Right lung (tissue), 10 donors: ENCODE results near the gene YKT6. TPM values are rescaled to one million over a fixed set of nuclear protein-coding genes. Genes with fewer than 3 reads are reported as not detected.

Experiments
- DNase-seq, 2 donors: peaks; one replicate each; pipeline ENCODE4 v3.0.0-alpha.2; 2013
- long read RNA-seq, 8 donors: transcript quantifications; one replicate each; lab custom pipeline, GENCODE V29; 2026
- polyA plus RNA-seq, 5 donors: library from polyadenylated mRNA; unstranded; fragments of 120-200 nt; gene quantifications; one replicate each; pipeline versions ENCODE4 v1.2.1 to v1.2.3, GENCODE V29; 2013; ENCODE audit warnings: inconsistent platforms in 1 of 5, low replicate concordance in 1 of 5; ENCODE audit not compliant: insufficient read length in 5 of 5, insufficient read depth in 1 of 5

YKT6 gene
- 10 to 100 TPM; 59.3 to 70.6 (median 63.4) TPM for polyA plus RNA-seq
- long read RNA-seq, donor 1, transcript YKT6-201 (7 exons, 2,696 nt) = major isoform, 18 of 24 reads
- long read RNA-seq, donor 1, partial matches to known transcripts = 6 of 24 reads
- long read RNA-seq, donor 1, other reads (novel, unspliced or antisense) = 0 of 24 reads
- long read RNA-seq, donor 2, transcript YKT6-201 (7 exons, 2,696 nt) = major isoform, 10 of 34 reads
- long read RNA-seq, donor 2, partial matches to known transcripts = 23 of 34 reads
- long read RNA-seq, donor 2, other reads (novel, unspliced or antisense) = 0 of 34 reads
- long read RNA-seq, donor 3, transcript YKT6-201 (7 exons, 2,696 nt) = major isoform, 11 of 12 reads
- long read RNA-seq, donor 3, partial matches to known transcripts = 0 of 12 reads
- long read RNA-seq, donor 3, other reads (novel, unspliced or antisense) = 0 of 12 reads
- long read RNA-seq, donor 4, partial matches to known transcripts = 0 of 7 reads
- long read RNA-seq, donor 4, other reads (novel, unspliced or antisense) = 0 of 7 reads
- long read RNA-seq, donor 5, transcript YKT6-201 (7 exons, 2,696 nt) = major isoform, 15 of 37 reads
- long read RNA-seq, donor 5, partial matches to known transcripts = 18 of 37 reads
- long read RNA-seq, donor 5, other reads (novel, unspliced or antisense) = 0 of 37 reads
- long read RNA-seq, donor 6, transcript YKT6-201 (7 exons, 2,696 nt) = major isoform, 7 of 56 reads
- long read RNA-seq, donor 6, partial matches to known transcripts = 46 of 56 reads
- long read RNA-seq, donor 6, other reads (novel, unspliced or antisense) = 0 of 56 reads
- long read RNA-seq, donor 7, transcript YKT6-201 (7 exons, 2,696 nt) = major isoform, 6 of 13 reads
- long read RNA-seq, donor 7, partial matches to known transcripts = 5 of 13 reads
- long read RNA-seq, donor 7, other reads (novel, unspliced or antisense) = 0 of 13 reads
- long read RNA-seq, donor 8, partial matches to known transcripts = 0 of 2 reads
- long read RNA-seq, donor 8, other reads (novel, unspliced or antisense) = 0 of 2 reads

DNA sequence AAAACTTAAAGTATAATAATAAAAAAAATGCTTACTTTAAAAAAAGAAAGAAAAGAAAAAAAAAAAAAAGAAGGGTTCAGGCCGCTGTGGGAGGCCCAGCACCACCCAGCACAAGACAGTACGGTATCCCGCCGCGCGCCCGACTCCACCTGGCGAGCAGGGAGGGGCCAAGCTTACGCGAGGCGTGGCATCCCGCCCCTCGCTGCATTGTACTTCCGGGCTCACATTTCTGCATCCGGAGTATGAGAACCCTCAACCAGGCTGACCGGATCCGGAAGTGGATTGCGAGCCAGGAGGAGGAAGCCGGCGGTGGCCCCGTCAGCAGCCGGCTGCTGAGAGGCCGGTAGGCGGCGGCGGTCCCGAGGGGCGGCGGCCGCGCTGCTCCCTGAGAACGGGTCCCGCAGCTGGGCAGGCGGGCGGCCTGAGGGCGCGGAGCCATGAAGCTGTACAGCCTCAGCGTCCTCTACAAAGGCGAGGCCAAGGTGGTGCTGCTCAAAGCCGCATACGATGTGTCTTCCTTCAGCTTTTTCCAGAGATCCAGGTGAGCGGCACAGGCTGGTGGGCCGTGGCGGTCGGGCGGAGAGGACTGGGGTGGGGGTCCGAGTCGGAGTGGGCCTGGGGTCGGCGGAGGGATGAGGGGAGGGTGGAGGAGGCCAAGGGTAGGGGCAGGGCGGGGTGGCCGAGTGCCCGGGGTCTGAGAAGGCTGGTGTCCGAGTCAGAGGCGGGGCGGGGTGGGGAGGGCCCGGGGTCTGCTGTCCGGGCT, at the start of gene YKT6:
YKT6 (plus strand) TSS at position 280 of the 763 bp plus-strand sequence; CDS start at position 438, 158 bp downstream.
- DNase-seq = peak; percentile 90

DNA sequence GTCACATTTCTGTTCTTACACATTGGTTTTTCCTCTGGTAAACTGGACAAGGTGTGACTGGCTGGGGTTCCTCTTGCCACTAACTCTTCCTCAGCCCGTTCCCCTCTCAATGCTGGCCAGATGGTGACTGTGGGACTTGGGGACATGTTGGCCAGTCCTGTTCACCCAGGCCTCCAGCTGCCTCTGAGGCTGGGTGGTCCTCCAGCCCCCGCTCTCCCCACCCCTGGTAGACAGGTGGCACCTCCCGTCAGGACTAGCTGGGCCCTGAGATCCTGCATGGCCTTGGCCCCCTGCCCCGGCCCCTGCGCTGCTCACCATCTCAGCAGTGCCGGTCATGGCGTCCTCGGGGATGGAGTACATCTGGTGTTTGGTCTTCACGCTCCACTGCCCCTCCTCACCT, 48.8 kb upstream of the YKT6 start:
- DNase-seq = no peak

DNA sequence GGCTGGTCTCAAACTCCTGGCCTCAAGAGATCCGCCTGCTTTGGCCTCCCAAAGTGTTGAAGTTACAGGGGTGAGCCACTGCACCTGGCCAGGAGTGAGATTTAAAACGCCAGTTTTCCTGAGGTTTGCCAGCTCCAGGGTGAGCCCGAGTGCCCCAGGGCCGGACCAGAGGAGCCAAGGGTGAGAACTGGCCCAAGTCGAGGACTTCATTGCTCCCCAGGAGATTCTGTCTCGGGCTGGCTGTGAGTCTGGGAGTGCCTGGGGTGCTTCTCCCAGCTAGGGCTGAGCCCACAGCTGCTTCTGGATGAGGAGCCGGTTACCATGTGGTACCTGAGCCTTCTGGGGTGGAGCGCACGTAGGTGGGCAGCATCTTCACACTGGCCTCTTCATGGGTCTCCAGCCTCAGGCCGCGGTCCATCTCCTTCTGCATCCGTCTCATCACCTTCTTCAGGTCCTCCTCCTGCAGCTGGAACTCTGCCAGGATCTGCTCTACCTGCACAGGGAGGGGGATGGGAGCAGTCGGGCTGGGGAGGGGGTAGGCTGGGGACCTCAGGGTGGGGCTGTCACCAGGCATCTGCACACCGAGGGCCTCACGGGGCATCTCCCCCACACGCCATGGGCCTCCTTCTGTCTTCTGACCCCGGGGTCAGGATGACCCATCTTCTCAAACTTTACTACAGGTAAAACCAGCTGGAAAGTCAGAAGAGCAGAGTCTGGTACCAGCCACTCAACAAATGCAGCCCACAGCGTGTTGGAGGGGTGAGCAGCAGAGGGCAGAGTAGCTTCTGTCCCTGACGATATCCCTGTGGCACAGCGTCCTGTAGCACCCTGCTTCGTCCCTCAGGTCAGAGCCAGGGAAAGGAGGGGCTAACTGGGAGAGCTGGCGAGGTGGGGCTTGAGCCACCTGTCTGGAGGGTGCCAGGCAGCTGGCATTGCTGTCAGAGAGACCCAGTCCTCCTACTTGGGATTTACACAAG, 47.5 kb upstream of the YKT6 start:
- no peak for DNase-seq

DNA sequence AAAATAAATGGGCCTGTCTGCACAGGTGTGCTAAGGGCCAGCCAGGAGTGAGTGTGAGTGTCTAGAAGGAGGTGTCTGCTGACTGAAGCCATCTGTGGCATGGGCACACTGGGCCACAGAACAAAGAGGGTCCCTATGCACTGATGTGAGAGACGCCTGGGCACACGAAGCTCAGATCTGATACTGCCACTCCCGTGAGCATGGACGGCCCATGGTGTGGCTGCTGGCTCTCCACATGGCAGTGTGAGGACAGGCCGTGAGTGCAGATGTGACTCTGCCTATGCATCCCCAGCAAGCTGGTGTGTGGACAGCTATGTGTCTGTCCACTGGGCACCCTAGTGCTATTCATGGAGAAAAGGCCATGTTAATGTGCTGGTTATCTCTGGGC, 46.8 kb upstream of the YKT6 start:
- DNase-seq = no peak

DNA sequence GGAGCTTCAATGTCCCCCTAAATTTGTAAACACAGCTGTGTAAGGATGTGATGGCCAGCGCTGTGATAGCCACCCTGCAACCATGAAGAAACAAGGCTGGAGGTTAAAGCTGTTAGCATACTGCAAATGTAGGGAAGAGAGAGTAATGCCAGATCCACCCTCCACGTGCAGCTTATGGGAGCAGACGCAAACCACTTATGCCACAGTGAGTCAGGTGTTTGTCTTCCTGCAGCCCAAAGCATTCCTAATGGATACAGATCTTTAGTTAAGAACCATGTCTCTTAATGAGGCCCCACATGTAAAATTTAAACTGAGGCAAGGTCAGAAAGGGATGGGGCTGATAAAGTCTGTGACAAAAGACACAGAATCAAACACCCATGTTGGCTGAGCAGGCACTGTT, 46.1 kb upstream of the YKT6 start:
- no peak for DNase-seq

DNA sequence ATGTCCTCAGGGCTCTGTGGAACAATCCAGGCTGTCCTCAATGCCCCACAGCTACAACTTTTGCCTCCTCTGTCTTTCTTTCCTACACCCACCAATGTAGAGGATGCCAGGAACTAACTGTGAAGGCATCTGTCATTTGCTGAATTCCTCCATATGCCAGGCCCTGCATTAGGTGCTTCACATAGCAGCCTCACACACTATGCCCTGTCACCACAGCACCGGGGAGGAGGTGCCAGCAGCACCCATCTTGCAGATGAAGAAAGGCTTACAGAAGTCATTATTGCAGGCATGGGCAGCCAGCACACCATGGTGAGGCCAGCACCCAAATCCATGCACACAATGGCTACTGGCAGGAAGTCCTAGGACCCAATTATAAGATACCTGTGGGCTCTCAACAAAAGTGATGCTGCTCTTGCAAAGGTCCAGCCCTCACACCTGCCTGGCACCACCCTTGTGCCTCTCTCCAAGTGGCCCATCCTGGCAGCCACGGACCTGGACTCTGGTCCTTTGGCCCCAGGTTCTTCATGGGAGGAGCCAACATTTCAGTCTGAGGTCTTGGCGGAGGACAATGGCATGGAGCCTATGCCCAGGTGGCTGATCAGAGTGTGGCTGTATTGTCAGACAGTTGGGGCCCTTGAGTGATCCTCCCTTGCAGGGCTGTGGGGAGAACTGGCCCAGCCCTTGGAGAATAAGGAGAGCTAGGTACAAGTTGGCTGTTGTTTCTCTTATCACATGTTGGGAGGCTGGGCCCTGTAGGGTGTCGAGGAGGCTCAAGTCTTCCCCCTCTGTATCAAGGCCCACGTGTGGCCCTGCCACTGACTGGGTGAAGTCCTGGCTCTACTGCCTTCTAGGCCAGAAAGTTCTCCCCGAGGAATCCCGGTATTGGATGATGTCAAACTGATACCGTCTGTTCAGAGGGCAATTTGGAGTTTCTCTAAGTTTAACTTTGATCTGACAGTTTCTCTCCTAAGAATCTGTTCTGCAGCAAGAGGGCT, 45.3 kb upstream of the YKT6 start:
- no peak for DNase-seq

DNA sequence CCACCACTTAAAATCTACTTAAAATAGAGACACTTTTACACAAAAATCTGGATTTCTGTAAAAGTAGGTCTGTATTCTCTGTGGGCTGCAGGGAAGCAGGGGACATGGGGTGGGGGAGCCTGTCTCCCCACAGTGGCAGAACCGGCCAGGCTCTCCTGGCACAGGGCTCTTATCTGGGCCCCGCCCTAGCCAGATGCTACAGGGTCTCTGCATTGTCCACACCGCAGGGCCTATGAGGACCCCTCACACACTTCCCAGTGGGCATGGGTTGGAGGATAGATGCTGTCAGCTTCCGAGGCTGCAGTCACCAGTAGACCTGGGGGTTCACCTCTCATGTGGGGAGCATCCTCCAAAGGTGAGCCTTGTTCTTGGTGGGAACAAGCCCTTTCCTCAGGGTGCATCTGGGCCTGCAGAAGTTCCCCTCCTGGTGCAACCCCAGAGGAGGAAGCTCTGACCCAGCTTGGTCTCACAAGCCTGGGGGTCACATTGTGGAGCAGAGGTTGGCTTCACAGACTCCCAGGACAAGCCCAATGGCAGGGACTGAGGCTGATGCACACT, 44.2 kb upstream of the YKT6 start:
- no peak for DNase-seq

DNA sequence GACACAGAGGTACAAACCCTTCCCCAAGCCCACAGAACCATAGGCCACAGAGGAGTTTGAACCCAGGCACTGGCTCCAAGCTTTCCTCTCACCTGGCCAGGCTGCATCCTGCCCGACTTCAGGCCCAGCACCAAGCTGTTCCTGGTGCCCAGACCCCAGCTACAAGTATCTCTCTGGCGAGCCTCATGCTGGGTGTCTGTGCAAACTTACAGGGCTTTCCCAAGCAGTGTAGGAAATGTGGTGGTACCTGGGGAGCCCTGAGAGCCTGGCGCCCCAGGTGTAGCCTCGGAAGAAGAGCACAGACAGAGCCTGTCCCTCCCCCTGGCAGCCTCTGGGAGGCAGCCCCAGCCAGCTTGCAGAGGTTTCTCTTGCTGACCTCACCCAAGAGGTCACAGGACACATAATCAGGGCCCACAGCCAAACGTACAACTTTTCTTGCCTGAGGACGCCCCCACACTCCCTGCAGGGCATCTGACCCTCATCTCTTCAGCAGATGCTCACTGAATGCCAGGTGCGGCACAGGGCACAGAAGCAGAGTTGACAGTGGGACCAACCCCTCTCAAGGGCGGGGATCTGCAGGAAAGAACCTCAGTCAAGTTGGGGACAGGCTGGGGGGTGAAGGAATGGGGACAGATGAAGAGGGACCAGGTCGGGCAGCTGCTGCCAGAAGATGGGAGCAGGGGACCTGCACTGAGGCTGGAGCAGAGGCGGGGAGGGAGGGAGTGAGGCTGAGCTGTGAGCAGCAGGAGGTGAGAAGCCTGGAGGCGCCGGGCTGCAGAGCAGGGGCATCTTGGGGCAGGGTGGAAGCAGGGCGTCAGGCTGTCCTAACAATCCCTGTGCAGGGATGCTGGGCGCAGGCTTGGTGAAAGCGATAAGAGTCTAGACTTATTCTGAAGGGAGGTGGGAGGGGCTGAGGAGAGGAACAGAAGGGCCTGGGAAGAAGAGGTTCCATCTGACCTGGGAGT, 43.4 kb upstream of the YKT6 start:
- no peak for DNase-seq

DNA sequence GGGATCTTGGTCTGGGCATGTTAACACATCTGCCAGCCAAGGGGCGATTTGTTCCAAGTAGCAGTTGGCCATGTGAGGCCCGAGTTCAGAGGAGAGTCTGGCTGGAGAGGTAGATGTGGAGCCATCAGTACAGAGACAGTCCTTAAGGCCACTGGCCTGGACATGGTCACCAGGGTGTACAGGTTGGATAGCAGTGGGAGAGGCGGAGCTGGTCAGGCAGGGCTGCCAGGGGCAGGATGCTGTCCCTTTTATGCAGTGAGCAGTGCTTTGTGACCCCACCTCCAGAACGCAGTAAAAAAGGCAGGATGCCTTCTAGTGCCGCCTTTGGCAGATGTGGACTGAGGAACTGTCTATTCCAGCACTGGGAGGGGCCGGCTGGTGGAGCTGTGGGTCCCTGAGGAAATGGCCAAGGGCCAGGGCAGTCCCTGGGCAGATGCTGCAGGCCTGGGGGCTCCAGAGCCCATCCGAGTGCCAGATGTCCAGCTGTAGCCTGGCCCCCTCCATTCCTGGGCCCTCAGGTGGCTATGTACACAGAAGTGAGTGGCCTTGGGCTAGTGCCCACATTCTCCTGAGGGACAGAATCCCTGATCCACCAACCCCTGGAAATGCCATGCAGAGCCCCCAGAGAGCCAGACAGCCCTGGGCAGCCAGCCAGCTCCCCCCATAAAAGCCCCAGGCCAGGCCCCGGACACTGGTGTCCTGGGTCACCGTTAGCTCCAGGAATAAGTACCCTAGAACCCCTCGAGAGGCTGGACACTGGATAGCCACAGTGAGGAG, 42.5 kb upstream of the YKT6 start:
- no peak for DNase-seq

DNA sequence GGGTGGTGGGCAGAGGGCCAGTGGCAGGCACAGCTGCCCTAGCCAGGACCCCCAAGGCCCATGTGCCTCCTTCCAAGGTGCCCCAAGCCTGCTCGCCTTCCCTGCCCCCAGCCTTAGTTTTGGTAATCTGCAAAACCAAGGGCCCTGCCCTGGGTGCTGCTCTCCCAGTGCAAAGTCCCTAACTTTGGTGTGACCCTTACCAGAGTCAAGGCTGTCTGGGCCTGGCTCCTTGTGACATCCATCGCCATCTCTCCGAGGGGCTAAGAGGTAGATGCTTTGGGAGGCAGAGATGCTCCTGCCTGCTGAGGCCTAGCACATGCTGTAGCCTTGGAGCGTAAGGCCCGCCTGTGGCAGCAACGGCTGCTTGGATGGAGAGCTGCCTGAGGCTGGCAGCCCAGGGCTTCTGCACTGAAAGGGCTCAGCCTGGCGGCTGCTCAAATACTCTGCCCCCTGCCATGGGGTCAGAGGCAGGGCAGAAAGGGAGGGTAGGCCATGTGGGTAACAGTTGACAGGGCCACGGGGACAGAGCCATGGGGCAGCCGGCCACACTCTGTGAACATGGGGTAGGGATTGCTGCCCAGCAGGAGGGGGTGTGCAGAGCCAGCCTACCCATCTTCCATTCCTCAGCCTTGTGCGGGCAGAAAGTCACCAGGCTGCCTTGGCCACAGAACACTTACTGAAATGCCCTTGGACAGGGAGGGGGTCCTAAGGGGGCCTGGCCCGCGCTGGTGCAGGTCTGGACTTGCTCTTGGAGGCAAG, 41.7 kb upstream of the YKT6 start:
- no peak for DNase-seq

DNA sequence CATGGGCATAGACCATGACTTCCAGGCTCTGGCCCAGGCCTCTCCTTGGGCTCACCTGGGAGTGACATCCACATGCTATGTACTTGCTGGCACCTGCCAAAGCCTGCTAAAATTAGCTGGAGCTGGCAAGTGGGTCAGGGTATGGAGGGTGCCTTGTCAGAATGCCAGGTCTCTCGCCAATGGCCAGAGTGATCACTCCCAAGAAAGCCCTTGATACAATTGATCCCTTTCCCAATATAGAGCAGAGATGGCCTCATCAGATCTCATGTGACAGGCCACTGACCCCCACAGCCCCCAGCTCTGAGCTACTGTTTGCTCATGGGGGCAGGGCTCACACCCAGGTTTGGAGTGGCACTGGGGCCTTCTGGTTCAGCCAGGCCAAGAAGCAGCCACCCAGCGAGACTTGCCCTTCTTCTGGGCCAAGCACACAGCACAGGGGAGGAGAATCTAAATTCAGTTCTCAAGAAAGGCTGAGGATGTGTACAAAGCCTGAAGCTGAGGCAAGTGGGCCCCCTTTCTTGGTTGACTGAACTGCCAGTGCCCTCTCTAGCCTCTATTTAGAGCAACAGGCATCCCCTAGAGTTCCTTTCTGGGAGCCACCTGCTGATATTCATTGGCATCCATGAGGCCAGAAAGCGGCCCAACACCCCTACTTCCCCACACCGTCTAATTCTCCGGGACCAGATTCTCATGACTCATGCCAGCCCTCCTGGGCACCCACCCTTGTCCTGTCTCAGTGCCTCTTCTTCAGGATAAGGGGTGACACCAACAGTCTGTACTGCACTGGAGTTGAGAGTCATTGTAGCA, 40.8 kb upstream of the YKT6 start:
- no peak for DNase-seq

DNA sequence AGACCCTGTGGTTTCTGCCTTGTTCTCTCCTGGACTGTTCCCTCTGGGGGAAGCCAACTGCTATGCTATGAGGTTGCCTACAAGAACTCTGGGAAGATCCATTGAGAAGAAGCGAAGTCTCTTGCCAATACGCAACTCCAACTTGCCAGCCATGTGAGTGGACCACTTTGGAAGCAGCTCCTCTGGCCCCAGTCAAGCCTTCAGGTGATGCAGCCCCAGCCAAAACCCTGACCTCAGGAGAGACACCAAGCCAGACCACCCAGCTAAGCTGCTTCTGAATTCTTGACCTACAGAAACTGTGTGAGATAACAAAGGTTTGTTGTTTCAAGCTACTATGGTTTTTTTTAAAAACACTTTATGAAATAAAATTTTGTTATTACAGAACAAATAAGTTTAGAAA, 39.4 kb upstream of the YKT6 start:
- no peak for DNase-seq

DNA sequence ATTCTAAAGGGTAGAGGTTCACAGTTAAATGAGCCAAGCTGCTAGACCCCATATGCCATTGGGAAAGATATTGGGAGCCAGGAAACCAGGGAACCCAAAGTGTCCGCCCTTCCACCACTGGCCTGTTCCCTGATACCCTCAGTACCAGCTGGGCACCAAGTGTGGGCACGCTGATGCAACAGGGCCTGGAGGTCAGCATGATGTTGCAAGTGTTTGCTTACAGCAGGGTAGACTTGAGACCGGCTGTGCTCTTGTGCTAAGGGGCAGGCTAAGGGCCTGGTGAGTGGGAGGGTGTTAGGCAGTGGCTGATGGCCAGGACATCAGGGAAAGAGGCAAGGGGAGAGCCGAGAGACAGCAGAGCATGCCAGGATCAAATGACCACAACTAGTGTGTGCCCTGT, 38.6 kb upstream of the YKT6 start:
- no peak for DNase-seq

DNA sequence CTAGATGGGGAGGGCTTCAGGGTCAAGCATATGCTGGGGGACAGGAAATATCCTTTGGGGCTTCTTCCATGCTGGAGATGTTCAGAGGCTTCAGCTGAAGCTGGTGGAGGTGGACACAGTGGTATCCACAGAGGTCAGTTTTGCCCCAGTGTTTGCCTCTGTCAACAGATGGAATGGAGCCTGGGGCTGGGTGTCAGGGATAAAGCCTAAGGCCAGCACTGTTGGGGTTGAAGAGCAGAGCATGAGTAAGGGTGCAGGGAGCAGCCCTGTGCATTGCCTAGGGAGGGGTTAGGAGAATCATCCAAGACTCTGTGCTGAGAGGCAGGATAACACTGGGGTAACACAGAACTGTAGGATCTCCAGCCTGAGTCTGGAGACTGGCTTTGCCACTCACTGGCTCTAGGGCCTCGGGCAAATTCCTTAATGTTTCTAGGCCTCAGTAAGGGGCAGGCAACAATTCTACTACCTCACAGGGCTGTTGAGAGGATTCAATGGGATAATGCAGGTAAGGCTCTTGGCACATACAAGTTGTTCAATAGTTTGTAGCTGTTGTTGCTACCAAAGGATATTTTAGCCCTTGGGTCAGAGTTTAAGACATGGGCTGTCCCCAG, 37.9 kb upstream of the YKT6 start:
- no peak for DNase-seq

DNA sequence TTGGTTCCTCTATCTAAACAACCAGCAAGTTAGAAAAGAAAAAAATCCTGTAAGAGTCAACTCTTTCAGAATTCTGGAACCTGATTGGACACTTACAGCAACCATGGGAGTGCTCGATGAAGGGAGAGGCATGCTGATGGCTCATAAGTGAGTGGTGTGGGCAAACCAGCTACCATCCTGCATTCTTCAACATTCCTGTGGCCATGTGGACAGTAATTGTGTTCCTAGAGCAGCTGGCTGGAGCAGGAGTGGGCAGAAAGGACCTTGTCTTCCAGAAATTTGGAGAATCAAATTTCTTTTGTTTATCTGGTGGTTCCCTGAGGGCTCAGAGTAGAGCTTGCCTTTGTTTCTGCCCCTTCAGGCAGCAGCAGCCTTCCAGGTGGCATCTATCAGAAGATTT, 37.2 kb upstream of the YKT6 start:
- no peak for DNase-seq
